ENCODE measurements around the gene B3GAT1. TPM values are rescaled to one million over a fixed set of nuclear protein-coding genes. Genes with fewer than 3 reads are reported as not detected.

B3GAT1 gene
- total RNA-seq, 4 donors from 2014 or later = 0.19 to 0.72 (median 0.55) TPM

GRCh38 chr11:134385171-134385570, 26.9 kb downstream of the B3GAT1 start:
- no peak for DNase-seq (ENCODE audit: low spot score)
- TF ChIP-seq CTCF (IDR thresholded peaks at IDR 0.05) = no peak
- no peak for ATAC-seq (ENCODE audit: low FRiP score)

GRCh38 chr11:134384406-134384805, 27.6 kb downstream of the B3GAT1 start:
- ATAC-seq (ENCODE audit: low FRiP score) (no peak), DNase-seq (ENCODE audit: low spot score) (no peak)
- TF ChIP-seq CTCF (IDR thresholded peaks at IDR 0.05) = no peak

- ATAC-seq (ENCODE audit: low FRiP score) (no peak), DNase-seq (ENCODE audit: low spot score) (no peak)
- TF ChIP-seq CTCF (IDR thresholded peaks at IDR 0.05) = no peak
These were observed 28.3 kb downstream of the B3GAT1 start for GRCh38 chr11:134383576-134384221.

- no peak for ATAC-seq (ENCODE audit: low FRiP score)
- TF ChIP-seq CTCF (IDR thresholded peaks at IDR 0.05) = no peak
- DNase-seq (ENCODE audit: low spot score) = no peak
These were observed 29.2 kb downstream of the B3GAT1 start for GRCh38 chr11:134382830-134383229.

GRCh38 chr11:134382257-134382656, 29.8 kb downstream of the B3GAT1 start:
- DNase-seq (ENCODE audit: low spot score) (no peak), ATAC-seq (ENCODE audit: low FRiP score) (no peak)
- TF ChIP-seq CTCF (IDR thresholded peaks at IDR 0.05) = no peak

- ATAC-seq (ENCODE audit: low FRiP score) = no peak
These were observed 31.3 kb downstream of the B3GAT1 start for GRCh38 chr11:134380785-134381184.

More at GRCh38 chr11:134380785-134381184, 31.3 kb downstream of the B3GAT1 start:
- TF ChIP-seq CTCF (IDR thresholded peaks at IDR 0.05) = no peak
- no peak for DNase-seq (ENCODE audit: low spot score)

All from omental fat pad (tissue), 4 donors.